Measurements from ENCODE around the gene NAT8L.

NAT8L gene

GRCh38 chr4:2103843-2104547, 44.9 kb downstream of the NAT8L start:
- FAIRE-seq (no peak), DNase-seq (ENCODE audit: insufficient read length, low spot score) (no peak)
- no peak for TF ChIP-seq CTCF (IDR thresholded peaks at IDR 0.05; ENCODE audit: insufficient read depth, missing control alignments)

GRCh38 chr4:2104556-2105345, 45.6 kb downstream of the NAT8L start:
- no peak for FAIRE-seq
- DNase-seq (ENCODE audit: insufficient read length, low spot score) = no peak
- no peak for TF ChIP-seq CTCF (IDR thresholded peaks at IDR 0.05; ENCODE audit: insufficient read depth, missing control alignments)

DNA sequence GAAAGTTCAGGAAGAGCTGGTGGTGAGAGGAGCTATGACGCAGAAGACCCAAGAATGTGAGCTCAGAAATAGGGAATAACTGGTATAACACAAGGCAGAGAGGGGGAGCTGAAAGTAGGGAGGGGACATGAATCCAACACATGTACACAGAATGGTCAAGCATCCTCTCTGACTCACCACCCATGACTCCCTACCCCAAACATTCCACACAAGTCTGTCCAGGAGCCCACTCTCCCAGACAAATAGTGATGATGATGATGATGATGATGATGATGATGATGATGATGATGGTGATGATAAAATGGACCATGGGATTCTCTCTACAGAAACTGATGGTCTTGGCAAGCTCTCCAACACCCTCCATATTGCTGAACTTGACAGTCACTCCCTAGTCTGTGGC, 46.4 kb downstream of the NAT8L start:
- no peak for DNase-seq (ENCODE audit: insufficient read length, low spot score)
- TF ChIP-seq CTCF (IDR thresholded peaks at IDR 0.05; ENCODE audit: insufficient read depth, missing control alignments) = no peak
- FAIRE-seq = no peak

- DNase-seq (ENCODE audit: insufficient read length, low spot score) (no peak), FAIRE-seq (no peak)
- no peak for TF ChIP-seq CTCF (IDR thresholded peaks at IDR 0.05; ENCODE audit: insufficient read depth, missing control alignments)
Measured at GRCh38 chr4:2116687-2117400, 57.7 kb downstream of the NAT8L start.

Measured in D721Med (cell line).